NCI-H2171 treated with DMSO at 0.1 percent for 48 hours (cell line): ENCODE data around the gene SCARF1.

Experiments
- DNase-seq: peaks from one replicate; lab custom pipeline; 2025; lab: John Stamatoyannopoulos, UW

The SCARF1 gene

DNA sequence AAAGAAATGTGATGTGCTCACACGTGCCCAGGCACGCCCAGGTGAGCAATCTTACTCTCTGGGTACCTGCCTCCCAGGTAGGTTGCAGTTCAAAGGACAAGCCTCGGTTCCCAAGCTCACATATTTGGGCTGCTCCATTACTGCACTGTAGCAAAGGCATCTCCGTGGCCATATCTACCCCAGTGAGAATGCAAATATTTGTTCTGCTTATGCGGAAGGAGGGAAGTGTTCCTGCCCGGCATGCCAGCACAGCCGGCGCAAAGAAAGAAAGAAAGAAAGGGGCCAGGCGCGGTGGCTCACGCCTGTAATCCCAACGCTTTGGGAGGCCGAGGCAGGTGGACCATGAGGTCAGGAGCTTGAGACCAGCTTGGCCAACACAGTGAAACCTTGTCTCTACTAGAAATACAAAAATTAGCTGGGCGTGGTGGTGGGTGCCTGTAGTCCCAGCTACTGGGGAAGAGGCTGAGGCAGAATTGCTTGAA lies 47.6 kb downstream of the SCARF1 start:
- DNase-seq: no peak

- DNase-seq: no peak
Measured at GRCh38 chr17:1593630-1593931, 52.0 kb downstream of the SCARF1 start.

DNA sequence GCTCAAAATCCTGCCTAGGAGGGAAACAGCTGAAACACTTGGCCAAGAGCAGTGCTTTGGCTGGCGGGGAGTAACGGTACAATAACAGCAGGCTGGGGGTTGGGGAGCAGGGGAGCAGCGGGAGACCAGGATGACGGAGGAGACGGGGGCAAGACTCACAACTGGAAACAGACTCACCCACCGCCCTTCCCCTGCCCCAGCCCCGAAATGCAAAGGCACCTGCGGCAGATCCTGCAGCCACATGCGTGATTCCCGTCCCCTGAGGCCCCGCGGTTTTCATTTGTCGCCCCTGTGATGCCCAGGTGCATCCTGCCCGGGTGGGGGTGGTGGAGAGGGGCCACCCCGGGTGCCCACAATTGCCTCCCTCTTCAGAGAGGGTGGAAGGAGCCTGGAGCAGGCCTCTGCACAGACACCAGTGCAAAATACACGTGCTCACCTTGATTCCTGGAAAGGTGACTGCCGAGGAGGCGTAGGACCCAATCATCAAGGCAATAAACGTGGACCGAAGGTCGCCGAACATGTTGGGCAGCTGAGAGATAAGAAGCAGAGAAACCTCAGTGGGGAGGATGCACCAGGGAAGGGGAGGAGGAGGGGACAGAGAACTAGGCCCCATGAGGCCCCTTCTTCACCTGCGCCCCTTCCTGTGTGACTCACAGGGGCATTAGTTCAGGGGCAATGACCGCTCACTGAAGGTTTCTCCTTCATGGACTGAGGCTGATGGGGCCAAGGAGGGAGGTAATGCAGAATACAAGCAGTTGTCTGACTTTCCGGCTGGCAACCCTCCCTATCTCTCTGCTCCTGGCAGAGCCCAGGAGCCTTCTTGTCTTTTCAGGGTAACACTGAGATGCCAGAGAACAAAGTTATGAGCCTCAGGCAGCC lies 52.5 kb downstream of the SCARF1 start:
- DNase-seq: peak; percentile 44

GRCh38 chr17:1591474-1592090 lies 54.0 kb downstream of the SCARF1 start:
- no peak for DNase-seq

GRCh38 chr17:1590747-1591473 lies 54.6 kb downstream of the SCARF1 start:
- no peak for DNase-seq

GRCh38 chr17:1590029-1590746 lies 55.3 kb downstream of the SCARF1 start:
- no peak for DNase-seq

GRCh38 chr17:1588821-1589585 lies 56.5 kb downstream of the SCARF1 start:
- no peak for DNase-seq

DNA sequence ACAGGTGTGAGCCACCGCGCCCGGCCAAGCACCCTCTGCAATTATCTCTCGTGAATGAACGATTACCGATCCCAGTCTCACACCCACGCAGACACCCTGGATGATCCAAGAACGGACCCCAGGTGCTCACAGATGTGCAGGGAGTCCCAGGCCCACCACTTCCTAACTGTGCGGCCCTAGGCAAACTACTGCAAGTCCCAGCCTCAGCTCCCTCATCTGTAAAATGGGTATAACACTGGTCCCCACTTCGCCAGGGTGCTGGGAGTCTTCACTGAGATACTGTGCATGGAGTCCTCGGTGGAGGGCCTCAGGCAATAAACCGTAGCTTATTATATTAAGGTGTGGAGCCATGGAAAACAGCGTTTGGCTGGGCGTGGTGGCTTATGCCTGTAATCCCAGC lies 61.4 kb downstream of the SCARF1 start:
- no peak for DNase-seq
